Measurements from ENCODE around the gene GALNTL6. TPM values are rescaled to one million over a fixed set of nuclear protein-coding genes. Genes with fewer than 3 reads are reported as not detected.
"Not testable (repeated sequence)": the region's sequence is repeated elsewhere in the genome, so short reads cannot be mapped to it uniquely, and the experiment has no call there.

GALNTL6 gene
- total RNA-seq, 4 donors from 2014 or later, result 0.67 to 0.70 TPM; not detected in 2

DNA sequence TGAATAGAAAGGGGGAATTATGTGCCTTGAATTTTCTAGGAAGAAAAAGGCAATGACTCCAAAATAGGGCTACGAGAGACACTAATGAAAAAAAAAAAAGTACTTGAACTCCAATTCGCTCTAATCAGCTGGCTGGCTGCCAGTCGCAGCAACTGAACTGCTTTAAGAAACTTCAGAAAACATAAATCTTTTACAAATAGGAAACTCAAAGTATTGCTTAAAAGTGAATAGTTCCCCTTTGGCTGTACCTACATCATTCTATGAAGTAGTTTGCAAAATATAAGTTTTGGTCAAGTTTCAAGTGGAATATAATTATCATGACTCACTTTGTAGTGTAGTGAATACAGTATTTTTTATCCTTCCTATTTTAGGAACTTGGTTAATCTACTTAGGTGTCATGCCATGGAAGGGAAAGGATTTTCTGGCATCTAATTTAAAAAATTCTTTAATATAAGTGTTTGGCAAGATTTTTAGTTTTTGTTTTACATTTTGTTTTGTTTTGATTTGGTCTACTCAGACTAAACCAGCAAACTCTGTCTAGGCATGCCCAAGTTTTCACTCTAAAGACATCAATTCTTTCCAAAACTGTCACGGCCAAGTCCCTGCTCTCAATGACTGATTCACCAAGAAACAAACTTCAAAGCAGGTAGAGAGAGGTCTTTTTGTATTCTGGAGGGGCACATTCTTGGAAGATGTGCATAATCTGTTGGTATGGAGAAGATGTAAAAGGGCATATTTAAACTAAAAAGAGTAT is 973.0 kb downstream of the GALNTL6 start:
- Histone ChIP-seq H3K9me3 (no peaks in the 10 kb centered on the region), H3K4me3 (no peak overlapping the region), H3K4me1 (no peaks in the 10 kb centered on the region), H3K27me3 (no peaks in the 10 kb centered on the region), H3K27ac (no peak overlapping the region), H3K36me3 (no peaks in the 10 kb centered on the region)
- TF ChIP-seq CTCF (IDR thresholded peaks at IDR 0.05) (no peak), POLR2A (IDR thresholded peaks at IDR 0.05) (no peak)
- no peak for DNase-seq

- Histone ChIP-seq H3K27ac (no peak overlapping the region), H3K4me3 (no peak overlapping the region), H3K27me3 (no peaks in the 10 kb centered on the region), H3K36me3 (no peaks in the 10 kb centered on the region), H3K4me1 (no peaks in the 10 kb centered on the region), H3K9me3 (no peaks in the 10 kb centered on the region)
- TF ChIP-seq CTCF (IDR thresholded peaks at IDR 0.05) (no peak), POLR2A (IDR thresholded peaks at IDR 0.05) (no peak)
- no peak for DNase-seq
These were observed 973.9 kb downstream of the GALNTL6 start for GRCh38 chr4:172787111-172787510.

DNA sequence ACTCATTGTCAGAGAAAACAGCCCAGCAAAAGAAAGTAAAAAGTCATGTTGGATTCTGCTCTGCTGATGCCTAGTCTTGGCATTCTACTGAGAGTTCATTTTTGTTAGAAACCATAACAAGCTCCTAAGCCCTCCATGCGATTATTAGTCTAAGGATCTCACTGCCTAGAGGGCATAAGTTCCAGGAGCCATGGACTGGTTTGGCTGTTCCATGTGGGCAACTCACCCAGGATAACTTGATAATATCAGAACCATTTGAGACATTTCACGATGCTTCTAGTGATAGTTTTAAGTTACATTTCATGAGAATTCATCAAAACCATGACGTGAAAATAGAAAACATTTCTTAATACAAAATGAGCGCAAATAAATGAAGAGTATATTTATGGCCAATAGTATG is 978.6 kb downstream of the GALNTL6 start:
- H3K27me3 ChIP-seq, result no peaks in the 10 kb centered on the region
- no peak overlapping the region for H3K27ac ChIP-seq
- no peak for TF ChIP-seq CTCF (IDR thresholded peaks at IDR 0.05)
- no peak for TF ChIP-seq POLR2A (IDR thresholded peaks at IDR 0.05)
- H3K4me3 ChIP-seq, result no peak overlapping the region
- no peaks in the 10 kb centered on the region for H3K36me3 ChIP-seq
- H3K9me3 ChIP-seq, result no peaks in the 10 kb centered on the region
- H3K4me1 ChIP-seq, result no peaks in the 10 kb centered on the region
- DNase-seq, result no peak

- H3K27ac ChIP-seq, result no peak overlapping the region
- H3K27me3 ChIP-seq, result no peaks in the 10 kb centered on the region
- H3K4me1 ChIP-seq, result no peaks in the 10 kb centered on the region
- H3K9me3 ChIP-seq, result no peaks in the 10 kb centered on the region
- no peaks in the 10 kb centered on the region for H3K36me3 ChIP-seq
- no peak overlapping the region for H3K4me3 ChIP-seq
- DNase-seq, result no peak
- no peak for TF ChIP-seq POLR2A (IDR thresholded peaks at IDR 0.05)
- no peak for TF ChIP-seq CTCF (IDR thresholded peaks at IDR 0.05)
These were observed 980.5 kb downstream of the GALNTL6 start for GRCh38 chr4:172793565-172794306.

DNA sequence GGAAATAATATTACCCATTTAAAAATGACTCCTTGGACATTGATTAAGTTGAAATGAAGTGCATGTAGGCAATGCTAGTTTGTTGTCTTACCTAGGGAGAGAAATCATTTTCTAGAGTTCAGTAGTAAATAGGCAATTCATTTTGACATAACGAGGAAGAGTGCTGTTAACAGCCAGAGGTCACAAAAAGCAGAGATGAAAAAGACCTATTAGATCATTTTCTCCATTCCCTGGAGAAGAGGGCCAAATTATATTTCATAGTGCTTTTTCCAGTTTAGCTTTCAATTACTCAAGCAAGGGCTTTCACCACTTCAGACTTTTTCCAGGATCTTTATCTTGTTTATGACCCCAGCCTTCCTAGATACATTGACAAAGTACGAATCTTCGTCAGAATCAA is 981.1 kb downstream of the GALNTL6 start:
- Histone ChIP-seq H3K4me1 (no peaks in the 10 kb centered on the region), H3K27me3 (no peaks in the 10 kb centered on the region), H3K36me3 (no peaks in the 10 kb centered on the region), H3K4me3 (no peak overlapping the region), H3K27ac (no peak overlapping the region), H3K9me3 (no peaks in the 10 kb centered on the region)
- TF ChIP-seq POLR2A (IDR thresholded peaks at IDR 0.05) (no peak), CTCF (IDR thresholded peaks at IDR 0.05) (no peak)
- no peak for DNase-seq

DNA sequence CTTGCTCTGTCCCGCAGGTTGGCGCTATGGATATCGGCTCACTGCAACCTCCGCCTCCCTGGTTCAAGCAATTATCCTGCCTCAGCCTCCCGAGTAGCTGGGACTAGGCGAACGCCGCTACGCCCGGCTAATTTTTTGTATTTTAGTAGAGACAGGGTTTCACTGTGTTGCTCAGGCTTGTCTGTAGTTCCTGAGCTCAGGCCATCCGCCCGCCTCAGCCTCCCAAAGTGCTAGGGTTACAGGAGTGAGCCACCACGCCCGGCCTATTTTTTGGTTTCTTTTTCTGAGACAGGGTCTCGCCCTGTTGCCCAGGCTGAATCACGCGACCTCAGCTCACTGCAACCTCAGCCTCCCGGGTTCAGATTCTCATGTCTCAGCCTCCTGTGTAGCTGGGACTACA is 984.1 kb downstream of the GALNTL6 start:
- not testable (repeated sequence) for H3K27me3 ChIP-seq, H3K36me3 ChIP-seq, H3K27ac ChIP-seq, DNase-seq, H3K9me3 ChIP-seq, H3K4me3 ChIP-seq, H3K4me1 ChIP-seq

Data from Peyer's patch (tissue), 4 donors.